ENCODE results near the gene MAP3K5.

The MAP3K5 gene

DNA sequence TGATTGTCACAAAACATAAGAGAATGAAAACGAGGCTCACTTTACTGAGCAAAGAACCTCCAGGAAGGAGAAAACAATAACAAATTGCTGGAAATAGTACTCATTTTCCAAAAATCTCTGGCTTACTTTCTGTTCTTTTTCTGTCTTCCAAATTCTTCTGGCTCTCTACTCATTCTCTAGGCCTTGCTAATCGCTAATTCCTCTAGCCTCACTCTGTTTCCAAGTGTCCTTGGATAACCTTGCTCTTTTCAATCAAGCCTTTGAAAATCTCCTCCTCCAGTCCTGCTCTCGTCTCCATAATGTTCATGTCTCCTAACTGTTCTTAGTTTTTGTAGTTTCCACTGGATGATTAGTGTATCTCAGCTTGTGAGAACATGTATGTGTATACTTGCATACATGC, 145.9 kb downstream of the MAP3K5 start:
- peak; percentile 55 for DNase-seq (ENCODE audit: low read depth)

DNA sequence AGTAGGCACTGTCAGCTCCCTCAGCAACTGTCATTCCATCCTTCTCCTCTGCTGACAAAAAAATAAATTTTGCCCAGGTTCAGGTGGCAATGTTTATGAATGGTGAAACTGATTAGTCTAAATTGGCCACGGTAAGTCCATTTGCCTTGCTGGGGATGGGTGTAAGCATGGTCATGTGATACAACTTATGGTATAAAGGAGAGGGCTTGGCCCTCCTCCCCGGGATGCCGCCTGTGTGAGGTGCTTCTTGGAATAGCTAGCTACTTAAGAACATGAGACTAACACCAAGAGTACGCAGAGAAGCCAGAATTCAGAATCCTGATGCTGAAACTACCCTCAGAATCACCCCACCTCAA, 147.7 kb downstream of the MAP3K5 start:
- no peak for DNase-seq (ENCODE audit: low read depth)

DNA sequence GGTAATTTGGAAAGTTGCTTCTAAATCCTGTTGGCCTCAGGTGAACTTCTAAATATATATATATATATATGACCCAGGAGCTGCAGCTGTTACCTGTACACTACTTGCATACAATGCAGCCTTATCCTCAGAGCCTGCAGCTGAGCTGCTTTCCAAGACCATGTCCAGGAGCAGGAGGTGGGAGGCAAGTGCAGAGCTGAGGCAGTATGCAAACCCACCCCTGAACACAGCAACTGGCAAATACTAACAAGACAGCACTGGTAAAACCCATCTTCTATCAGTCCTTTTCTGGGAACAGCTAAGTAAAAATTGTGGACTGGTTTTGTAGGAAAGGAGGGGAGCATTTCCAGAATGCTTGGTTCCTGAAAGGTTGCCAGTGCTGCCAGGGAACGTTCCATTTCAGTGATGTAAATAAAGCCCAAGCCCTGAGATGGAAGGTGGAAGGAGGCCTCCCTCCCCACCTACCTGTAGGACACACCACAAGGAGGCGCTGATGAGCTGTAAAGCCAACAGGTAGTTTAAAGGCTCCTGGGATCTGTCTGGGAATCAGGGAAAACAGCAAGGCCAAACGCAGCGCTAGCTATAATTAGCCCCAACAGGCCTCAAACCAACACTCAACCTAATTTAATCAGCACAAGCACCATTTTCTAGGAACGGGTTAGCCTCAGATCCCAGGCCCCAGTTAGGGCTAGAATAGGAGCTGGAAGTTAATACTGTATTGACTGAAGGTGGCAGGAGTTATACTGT, 148.3 kb downstream of the MAP3K5 start:
- DNase-seq (ENCODE audit: low read depth), result peak; percentile 76

GRCh38 chr6:136641873-136642465, 150.3 kb downstream of the MAP3K5 start:
- DNase-seq (ENCODE audit: low read depth), result no peak

DNA sequence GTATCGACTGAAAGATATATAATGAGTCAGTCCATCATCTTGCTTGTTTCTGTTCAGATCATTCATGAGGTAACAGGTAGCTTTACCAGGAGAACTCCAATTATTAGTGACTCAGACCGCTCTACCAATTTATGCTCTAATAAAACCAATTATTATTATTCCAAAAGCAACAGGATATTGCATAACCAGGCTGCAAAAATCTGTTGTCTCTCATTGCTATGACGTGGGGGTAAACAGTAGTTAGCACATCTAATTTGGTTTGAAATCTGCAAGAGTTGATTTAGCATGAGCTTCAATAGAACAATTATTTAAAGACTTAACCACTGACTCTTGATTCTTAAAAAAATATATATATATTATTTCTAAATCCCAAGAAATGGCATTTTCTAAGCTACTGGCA, 151.1 kb downstream of the MAP3K5 start:
- DNase-seq (ENCODE audit: low read depth), result peak; percentile 59

DNA sequence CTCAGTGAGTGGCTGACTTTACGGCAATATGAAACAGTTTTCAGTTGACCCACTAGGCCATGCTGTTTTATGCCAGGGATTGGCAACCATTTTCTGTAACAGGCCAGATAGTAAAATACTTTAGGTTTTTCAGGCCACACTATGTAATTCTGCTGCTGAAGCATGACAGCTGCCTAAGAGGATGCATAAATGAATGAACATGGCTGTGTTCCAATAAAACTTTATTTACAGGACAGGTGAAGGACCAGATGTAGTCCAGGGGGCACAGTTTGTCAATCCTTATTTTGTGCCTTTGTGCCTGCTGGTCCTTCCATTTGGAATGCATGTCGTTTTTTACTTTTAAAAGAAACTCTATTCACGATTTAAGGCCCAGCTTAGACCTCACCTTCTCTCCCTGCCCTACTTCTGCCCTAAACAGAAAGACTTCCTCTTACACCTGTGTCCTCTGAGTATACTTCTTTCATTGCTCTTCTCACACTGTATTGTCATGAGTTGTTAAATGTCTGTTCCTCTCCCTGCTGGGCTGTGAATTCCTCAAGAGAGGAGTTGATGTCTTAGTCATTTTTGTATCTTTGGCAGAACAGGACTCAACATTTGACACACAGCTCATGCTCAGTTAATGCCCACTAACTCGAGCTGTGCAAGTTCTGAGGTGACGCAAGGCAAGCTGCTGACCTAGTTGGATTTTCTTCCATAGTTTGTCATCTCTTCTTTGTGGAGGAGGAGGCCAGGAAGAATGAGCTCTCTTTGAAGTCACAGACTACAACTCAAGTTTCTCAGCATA, 152.0 kb downstream of the MAP3K5 start:
- DNase-seq (ENCODE audit: low read depth), result peak; percentile 87

DNA sequence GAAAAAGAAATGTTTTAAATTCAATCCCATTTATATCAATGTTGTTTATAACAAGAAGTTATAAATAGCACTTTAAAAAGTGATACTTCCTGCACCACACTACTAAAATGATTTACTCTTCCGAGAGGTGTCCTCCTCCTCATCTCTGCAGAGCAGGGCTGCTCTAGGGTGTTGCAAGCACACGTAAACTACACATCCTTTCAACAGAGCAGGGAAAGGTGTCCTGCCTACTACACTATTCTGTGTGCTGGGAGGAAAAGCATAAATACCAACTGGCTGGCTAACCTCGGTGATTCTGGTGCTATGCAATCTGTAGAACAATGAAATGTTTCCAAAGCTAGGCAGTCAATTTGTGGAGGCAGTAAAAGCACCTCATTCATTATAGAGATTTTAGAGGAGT, 152.6 kb downstream of the MAP3K5 start:
- no peak for DNase-seq (ENCODE audit: low read depth)

- no peak for DNase-seq (ENCODE audit: low read depth)
Measured at GRCh38 chr6:136635615-136636014, 156.7 kb downstream of the MAP3K5 start.

GRCh38 chr6:136633355-136633754, 158.9 kb downstream of the MAP3K5 start:
- DNase-seq (ENCODE audit: low read depth), result no peak

GRCh38 chr6:136628996-136629395, 163.3 kb downstream of the MAP3K5 start:
- peak; percentile 89 for DNase-seq (ENCODE audit: low read depth)

- DNase-seq (ENCODE audit: low read depth), result no peak
Measured at GRCh38 chr6:136627191-136627590, 165.1 kb downstream of the MAP3K5 start.

- no peak for DNase-seq (ENCODE audit: low read depth)
Measured at GRCh38 chr6:136625293-136625692, 167.0 kb downstream of the MAP3K5 start.

DNA sequence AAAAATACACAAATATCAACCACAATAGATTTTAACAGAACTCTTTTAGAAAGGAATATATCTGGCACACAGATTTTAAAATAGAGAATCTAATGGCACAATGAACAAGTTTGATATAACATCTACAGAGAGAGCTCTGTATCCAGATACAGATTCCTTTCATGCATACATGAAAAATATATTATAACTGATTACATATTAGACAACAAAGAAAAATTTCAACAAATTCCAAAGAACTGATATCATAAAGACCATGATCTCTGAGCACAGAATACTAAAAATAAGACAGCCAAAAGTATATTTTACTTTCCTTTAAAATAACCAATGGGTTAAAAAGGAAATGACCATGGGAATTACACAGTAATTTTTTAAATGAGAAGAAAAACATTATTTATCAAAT, 167.9 kb downstream of the MAP3K5 start:
- DNase-seq (ENCODE audit: low read depth), result no peak

GRCh38 chr6:136618086-136618485, 174.2 kb downstream of the MAP3K5 start:
- no peak for DNase-seq (ENCODE audit: low read depth)

DNA sequence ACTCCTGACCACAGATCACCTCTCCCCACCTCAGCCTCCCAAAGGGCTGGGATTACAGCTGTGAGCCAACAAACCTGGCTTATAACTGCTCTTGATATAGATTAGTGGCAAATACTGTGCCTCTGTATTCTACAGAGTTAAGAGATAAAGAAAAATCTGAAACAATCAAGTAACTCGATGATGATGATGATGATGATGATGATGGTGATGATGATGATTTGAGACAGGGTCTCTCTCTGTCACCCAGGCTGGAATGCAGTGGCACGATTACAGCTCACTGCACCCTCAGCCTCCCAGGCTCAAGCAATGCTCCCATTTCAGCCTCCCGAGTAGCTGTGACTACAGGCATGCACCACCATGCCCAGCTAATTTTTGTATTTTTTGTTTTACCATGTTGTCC, 175.8 kb downstream of the MAP3K5 start:
- no peak for DNase-seq (ENCODE audit: low read depth)

DNA sequence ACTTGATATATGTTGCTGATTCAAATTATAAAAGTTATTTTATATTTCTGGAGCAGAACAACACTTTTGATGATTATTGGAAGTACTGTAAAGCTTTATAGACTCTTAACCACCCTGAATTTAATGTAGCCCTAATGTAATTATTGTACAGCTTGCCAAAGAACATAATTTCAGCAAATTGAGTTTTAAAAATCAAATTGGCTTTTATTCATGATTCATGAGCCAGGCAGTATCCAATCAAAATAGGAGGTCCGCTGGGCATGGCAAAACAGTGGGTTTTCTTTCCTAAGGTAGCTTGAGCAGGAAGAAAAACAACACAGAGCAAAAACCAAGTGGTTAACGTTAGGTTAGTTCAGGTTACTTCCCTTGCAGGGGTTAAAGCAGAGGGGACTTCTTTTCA, 177.3 kb downstream of the MAP3K5 start:
- no peak for DNase-seq (ENCODE audit: low read depth)

DNA sequence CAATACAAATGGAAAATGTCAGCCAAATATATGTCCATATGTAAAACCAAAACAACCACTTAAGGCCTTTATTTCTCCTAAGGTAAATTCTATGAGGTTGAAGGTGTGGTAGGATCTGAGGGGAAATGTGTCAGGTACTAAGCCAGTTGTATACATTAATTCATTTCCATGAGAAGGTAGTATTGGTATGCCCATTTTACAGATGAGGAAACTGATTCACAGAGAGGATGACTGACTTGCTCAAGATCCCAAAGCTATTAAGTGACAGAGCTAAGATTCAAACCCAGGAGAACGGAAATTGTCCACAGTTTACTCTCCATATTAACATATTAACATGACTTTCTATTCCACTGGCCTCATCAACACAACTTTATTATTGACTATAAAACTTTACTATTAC, 177.9 kb downstream of the MAP3K5 start:
- no peak for DNase-seq (ENCODE audit: low read depth)

GRCh38 chr6:136613477-136613876, 178.8 kb downstream of the MAP3K5 start:
- peak; percentile 75 for DNase-seq (ENCODE audit: low read depth)

- no peak for DNase-seq (ENCODE audit: low read depth)
Measured at GRCh38 chr6:136612666-136613389, 179.4 kb downstream of the MAP3K5 start.

- DNase-seq (ENCODE audit: low read depth), result no peak
Measured at GRCh38 chr6:136611746-136612145, 180.5 kb downstream of the MAP3K5 start.

GRCh38 chr6:136611133-136611532, 181.1 kb downstream of the MAP3K5 start:
- DNase-seq (ENCODE audit: low read depth), result no peak

DNA sequence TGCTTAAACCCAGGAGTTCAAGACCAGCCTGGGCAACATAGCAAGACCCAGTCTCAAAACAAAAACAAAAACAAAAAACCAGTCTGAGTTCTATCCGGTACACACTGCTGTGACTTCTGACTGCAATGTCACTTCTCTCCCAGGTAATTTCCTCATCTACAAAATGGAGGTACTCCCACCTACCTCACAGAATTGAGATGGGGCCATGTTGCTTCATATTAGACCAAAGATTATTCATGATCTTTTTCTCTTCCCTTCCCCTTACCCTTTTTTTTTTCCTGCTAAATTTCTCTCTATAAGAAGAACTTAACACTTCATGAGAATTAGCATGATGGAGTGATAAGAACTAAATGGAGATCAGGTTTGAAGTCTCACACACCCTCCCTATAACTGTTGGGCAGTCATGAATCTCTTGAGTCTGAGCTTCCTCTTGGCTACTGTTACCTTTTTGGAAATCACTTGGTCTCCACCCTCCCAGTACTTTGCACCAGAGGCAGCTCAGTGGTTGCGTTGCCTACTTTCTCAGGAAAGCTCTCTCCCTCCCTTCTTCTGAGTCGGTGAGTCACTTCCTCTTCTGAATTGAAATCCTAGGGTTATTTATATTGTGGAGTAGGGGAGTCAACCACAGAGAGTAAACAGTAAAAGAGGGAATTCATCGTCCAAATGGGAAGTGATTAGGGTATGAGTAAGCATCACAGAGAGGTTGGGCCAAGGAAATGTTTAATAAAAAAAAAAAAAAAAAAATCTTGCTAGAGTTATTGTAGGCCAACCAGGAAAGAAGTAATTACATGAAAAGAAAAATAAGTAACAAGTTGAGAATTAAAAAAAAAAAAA, 182.2 kb downstream of the MAP3K5 start:
- peak; percentile 99 for DNase-seq (ENCODE audit: low read depth)
